ENCODE measurements around the gene TRMO.

DNA sequence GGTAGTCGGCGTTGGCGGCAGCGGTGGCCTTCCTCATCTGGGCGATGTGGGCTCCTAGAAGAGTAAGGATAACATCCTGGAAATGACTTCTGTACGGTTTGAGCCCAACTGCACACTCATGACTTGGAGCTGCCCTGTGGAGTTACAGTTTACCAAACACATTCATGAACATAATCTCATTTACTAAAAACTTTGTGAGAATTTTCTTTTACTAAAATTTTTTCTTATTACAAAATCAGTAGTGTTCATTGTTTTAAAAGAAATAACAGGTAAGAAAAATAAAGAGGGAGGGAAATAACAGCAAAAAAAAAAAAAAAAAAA, 63.9 kb downstream of the TRMO start:
- TF ChIP-seq CTCF (IDR thresholded peaks at IDR 0.05; ENCODE audit: low read depth, low read length, poor library complexity, severe bottlenecking), result no peak
- TF ChIP-seq EZH2phosphoT487 (IDR thresholded peaks at IDR 0.05; ENCODE audit: borderline replicate concordance, low read length), result no peak

Data from DOHH2 (cell line).